MM.1S (cell line): ENCODE data around the gene CNTRL.

Source experiments
- CTCF ChIP-seq: fragments of 300-600 bp; sonication (generic); IDR thresholded peaks from 2 replicates; pipeline ENCODE4 v1.5.1; 2016; ENCODE audit warnings: antibody characterized with exemption, low read length, mixed read lengths
- EZH2phosphoT487 ChIP-seq: fragments of 300-600 bp; sonication (generic); IDR thresholded peaks from 2 replicates; pipeline ENCODE4 v1.6.1; 2018; ENCODE audit warnings: antibody characterized with exemption, low read length

GRCh38 chr9:121185774-121186403 lies 111.1 kb downstream of the CNTRL start:
- no peak for TF ChIP-seq CTCF
- TF ChIP-seq EZH2phosphoT487: no peak
